ENCODE measurements around the gene ABCC1. TPM values are rescaled to one million over a fixed set of nuclear protein-coding genes. Genes with fewer than 3 reads are reported as not detected.

Gene ABCC1
- total and polyA plus RNA-seq, 12 donors, result 6.1 to 32.8 (median 21.6) TPM

- no peak for TF ChIP-seq CTCF (IDR thresholded peaks at IDR 0.05)
- no peak overlapping the region for H3K4me3 ChIP-seq
- peaks cover 0 to 96% (median 16%) of the 10 kb centered on the region in 9 donors for H3K36me3 ChIP-seq
- intact Hi-C loops (cut with DNase I), result no loop called here
- no peaks in the 10 kb centered on the region for H3K4me1 ChIP-seq
- WGBS, 2 donors, result 91 to 93% methylated on average over 6 of the region's 6 CpGs
- H3K9me3 ChIP-seq, result no peaks in the 10 kb centered on the region
- H3K27ac ChIP-seq, result no peak overlapping the region
- H3K27me3 ChIP-seq, result no peaks in the 10 kb centered on the region
- DNase-seq (no peak), ATAC-seq (no peak)
Measured at GRCh38 chr16:16106466-16106865, 157.1 kb downstream of the ABCC1 start.

DNA sequence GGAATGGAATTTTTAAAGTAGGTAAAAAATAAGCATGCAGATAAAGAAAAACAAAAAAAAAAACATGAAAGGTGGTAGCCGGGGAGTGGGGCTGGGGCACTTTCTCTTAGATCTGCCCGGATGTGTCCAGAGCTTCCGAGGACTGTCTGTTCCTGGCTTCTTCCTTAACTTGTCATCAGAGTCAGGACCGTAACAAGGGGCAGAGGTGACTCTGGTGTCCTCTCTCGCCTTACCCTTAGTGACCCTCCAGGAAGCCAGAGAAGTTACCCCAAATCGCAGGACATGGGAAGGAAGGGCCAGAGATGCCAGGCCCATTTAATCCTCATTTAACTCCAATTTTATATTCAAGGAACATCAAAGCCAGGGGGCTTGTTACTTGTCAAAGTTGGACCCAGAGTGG, 158.4 kb downstream of the ABCC1 start:
- intact Hi-C loops (cut with DNase I), result no loop called here
- Histone ChIP-seq H3K27me3 (no peaks in the 10 kb centered on the region), H3K9me3 (no peaks in the 10 kb centered on the region), H3K4me3 (no peak overlapping the region), H3K4me1 (no peaks in the 10 kb centered on the region), H3K36me3 (peaks cover 0 to 96% (median 25%) of the 10 kb centered on the region in 9 donors), H3K27ac (no peak overlapping the region)
- no peak for DNase-seq
- no peak for TF ChIP-seq CTCF (IDR thresholded peaks at IDR 0.05)
- WGBS, 2 donors, result 78 to 79% methylated on average over 6 of the region's 6 CpGs
- no peak for ATAC-seq

- Histone ChIP-seq H3K9me3 (no peaks in the 10 kb centered on the region), H3K4me3 (no peak overlapping the region), H3K36me3 (peaks cover 0 to 96% (median 24%) of the 10 kb centered on the region in 9 donors), H3K27ac (no peak overlapping the region), H3K27me3 (no peaks in the 10 kb centered on the region), H3K4me1 (no peaks in the 10 kb centered on the region)
- TF ChIP-seq CTCF (IDR thresholded peaks at IDR 0.05), result no peak
- WGBS, 2 donors, result 91 to 93% methylated on average over 6 of the region's 6 CpGs
- no peak for DNase-seq
- ATAC-seq, result no peak
- intact Hi-C loops (cut with DNase I), result no loop called here
Measured at GRCh38 chr16:16108759-16109158, 159.3 kb downstream of the ABCC1 start.

DNA sequence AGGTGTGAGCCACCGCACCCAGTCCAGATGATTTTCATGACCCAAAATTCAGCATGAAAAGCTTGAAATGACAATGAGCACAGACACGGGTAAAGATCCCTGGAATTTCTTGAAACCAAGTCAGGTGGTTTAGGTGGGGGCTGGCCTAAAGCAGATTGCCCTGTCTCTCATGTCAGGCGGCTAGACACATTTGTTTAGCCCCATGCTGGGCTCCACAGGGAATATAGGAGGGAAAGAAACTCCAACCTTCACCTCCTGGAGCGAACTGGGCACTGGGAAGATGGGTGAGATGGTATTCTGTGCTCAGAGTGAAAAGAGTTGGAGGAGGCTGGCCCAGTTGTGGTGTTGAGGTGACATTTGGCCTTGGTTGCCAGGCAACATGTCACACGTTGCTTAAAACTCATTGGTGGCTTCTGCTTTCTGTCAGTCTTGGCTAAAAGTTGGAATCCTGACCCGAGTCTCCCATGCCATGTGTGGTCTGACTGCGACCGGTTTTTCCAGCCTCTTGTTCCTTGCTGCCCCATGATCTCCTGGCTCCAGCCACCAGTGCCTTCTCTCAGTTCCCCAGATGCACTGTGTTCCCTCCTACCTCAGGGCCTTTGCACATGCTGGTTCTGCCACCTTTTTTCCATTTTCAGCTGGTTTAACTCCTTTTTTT, 160.2 kb downstream of the ABCC1 start:
- no peak for TF ChIP-seq CTCF (IDR thresholded peaks at IDR 0.05)
- Histone ChIP-seq H3K36me3 (peaks cover 0 to 97% (median 23%) of the 10 kb centered on the region in 9 donors), H3K4me3 (no peak overlapping the region), H3K4me1 (no peaks in the 10 kb centered on the region), H3K9me3 (no peaks in the 10 kb centered on the region), H3K27ac (no peak overlapping the region), H3K27me3 (no peaks in the 10 kb centered on the region)
- ATAC-seq, result no peak
- 89 to 92% methylated on average over 8 of the region's 8 CpGs for WGBS, 2 donors
- intact Hi-C loops (cut with DNase I), result no loop called here
- DNase-seq, result no peak
